GM18951 (cell line): ENCODE results near the gene SLC4A8.
"Not testable (repeated sequence)": the region's sequence is repeated elsewhere in the genome, so short reads cannot be mapped to it uniquely, and the experiment has no call there.

Experiments
- POLR2A ChIP-seq: IDR thresholded peaks from 4 replicates; pipeline ENCODE4 v1.6.1; 2011; ENCODE audit warnings: mild to moderate bottlenecking; ENCODE audit not compliant: insufficient read length, insufficient read depth; ENCODE audit errors: extremely low read depth
- in situ Hi-C: fragments of 300-500 bp; cut with MboI; formaldehyde crosslinking; loops from one replicate; pipeline ENCODE4 v1.12.0; 2022; ENCODE audit warnings: low sequenced_read_pairs, mixed read lengths, inconsistent platforms; ENCODE audit not compliant: unreplicated experiment

The SLC4A8 gene

DNA sequence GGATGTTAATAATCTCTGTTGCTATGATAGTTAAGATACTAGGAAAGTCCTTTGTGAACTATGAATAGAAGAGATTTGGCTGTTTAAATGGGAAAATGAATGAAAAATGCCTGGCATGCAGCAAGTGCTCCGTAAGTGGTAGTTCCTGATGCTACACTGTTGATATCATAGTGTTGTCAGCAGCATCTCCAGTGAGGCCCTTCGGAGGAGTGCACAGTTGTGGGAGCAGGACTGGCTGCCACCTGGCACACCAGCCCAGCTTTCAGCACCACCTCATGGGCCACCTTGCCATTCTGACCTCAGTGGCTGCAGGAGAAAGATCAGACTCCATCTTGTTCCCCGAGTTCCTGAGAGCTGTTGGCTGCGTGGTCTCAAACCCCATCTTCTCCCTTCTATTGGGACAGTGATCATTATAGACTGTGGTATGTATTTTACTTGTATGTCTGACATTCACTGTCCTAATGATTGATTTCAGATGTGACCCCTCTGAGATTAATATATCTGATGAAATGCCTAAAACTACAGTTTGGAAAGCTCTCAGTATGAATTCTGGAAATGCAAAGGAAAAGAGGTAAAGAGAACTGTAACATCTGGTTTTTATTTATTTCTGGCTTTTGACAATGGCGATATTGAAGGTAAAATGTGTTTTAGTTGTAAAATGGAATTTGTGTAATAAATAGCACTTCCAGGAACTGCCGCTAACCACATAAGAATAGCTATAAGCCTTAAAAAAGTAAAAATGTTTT, 80.9 kb downstream of the SLC4A8 start:
- in situ Hi-C loops: no loop called here
- no peak for TF ChIP-seq POLR2A

DNA sequence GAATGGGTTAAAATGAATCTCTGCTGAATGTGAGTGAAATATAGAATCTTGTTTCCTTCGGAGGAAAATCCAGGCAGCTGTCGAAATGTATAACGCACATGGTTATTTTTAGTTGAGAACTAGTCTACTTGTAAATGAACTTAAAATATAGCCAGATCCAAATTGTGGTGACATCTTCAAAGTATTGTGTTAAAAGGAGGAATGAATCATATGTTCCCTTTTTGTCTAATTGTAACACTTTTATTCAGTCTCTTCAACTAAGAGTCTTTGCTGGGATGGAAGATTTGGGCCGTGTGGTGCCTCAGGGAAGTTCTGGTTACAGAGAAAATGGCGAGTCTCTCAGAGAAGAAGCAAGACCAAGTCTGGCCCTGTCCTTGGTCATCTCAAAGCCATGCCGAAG, 82.5 kb downstream of the SLC4A8 start:
- in situ Hi-C loops: no loop called here
- no peak for TF ChIP-seq POLR2A

DNA sequence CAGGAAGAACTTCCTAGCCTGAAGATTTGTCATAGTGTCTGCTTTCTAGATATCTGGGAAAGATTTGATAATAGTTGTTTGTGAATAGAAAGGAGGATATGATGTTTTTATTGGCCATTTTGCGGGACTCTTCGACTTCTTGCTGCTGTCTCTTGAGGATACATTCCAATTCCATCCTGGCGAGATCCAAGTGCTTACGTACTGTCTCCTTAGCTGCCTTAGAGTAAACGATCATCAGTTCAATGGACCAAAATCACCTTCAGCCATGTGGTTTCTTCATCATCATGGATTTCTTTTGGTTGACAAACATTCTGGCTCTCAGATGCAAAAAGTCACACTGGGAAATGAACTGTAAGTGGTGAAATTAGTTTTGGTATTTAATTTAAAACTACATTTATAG, 83.7 kb downstream of the SLC4A8 start:
- in situ Hi-C loops: no loop called here
- no peak for TF ChIP-seq POLR2A

DNA sequence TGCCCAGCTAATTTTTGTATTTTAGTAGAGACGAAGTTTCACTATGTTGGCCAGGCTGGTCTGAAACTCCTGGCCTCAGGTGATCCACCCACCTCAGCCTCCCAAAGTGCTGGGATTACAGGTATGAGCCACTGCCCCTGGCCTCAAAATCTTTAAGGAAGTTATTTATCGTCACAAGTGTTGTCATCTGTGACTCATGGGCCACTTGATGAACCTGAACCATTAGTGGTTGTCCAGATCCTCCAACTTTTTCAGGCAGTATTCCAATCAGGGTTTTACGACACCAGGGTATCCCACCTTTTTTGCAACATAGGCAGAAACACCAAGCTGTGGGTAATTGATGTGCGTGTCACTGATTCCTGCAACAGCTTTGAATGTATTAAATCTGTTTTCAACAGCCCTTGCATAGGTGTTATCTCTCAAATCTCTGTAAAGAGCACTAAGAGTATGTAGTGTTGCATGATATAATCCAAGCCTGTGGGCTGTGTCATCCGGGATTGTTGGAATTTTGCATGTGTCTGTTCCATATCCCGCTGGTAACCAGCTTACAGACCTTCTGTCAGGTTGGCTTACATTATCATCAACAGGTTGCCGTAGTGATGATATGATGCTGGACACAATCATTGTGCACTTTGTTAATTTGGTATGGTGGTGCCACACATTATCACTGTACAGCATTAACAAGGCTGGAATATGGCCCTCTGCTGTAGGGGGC, 87.1 kb downstream of the SLC4A8 start:
- in situ Hi-C loops: no loop called here
- no peak for TF ChIP-seq POLR2A

DNA sequence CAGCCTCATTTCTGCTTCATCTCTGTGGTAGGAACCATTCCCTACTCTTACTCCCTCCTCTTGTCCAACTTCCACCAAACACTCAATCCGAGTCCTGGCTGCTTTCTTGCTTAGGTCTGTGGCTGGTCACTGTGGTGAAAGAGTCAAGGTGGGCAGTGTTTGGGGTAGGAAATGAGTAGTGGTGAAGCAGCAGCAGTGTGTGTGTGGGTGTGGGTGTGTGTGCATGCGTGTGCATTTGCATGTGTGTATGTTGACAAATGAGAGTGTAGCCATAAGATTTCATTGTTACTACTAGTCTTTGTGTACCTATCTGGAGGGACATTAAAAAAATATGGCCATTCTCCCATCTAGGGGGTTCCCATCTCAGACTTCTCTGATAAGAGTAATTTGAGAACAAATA, 87.8 kb downstream of the SLC4A8 start:
- in situ Hi-C loops: no loop called here
- no peak for TF ChIP-seq POLR2A

DNA sequence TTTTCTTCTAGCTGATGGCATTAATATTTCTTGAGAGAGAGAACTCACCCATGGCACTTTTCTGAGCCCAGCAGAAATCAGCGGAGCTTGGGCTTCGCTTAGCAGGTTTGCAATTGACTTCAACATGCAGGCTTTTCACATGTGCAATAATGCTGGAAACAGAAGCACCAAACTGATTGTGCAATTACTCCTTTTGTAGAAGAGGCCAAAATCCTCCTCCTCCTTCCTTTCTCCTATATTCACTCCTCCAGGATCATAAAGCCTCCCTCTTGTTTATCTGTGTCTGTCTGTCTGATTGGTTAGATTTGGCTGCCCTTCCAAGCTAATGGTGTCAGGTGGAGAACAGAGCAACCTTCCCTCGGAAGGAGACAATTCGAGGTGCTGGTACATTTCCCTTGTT, 90.4 kb downstream of the SLC4A8 start:
- in situ Hi-C loops: not testable (repeated sequence)

DNA sequence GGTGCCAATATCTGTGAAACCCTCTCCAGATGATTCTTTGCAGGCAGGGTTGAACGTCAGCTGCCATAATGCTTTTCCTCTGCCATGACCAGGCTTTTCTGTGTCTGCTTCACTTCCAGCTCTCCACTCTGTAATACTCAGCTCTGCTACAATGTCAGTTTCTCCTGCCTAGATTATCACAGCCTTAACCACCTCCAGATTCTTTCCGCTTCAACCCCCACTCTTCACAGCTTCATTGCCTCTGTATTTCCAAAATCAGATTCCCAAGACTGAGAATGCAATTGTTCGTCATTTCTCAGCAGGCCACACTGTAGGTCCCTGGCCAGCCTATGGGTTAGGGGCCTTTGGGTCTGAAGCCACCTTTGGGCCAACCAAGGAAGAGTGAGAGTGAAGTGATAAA, 92.7 kb downstream of the SLC4A8 start:
- no peak for TF ChIP-seq POLR2A
- in situ Hi-C loops: no loop called here

DNA sequence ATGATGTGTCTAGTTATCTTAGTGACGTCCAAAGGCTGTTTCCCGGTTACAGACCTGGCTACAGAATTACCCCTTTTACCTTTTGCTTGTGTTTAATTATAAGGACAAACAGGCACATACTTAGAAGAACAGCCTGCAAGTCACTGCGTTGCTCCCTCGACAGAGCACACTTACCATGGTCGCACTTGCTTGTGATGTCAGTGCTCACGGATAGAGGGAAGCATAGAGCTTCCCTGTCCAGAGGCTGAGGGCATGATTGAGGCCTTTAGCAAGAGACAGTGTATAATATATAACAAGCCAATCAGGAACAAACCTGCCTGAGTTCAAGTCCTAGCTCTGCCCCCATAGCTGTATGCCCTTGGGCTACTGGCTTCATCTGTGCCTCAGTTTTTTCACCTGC, 93.2 kb downstream of the SLC4A8 start:
- TF ChIP-seq POLR2A: no peak
- in situ Hi-C loops: no loop called here

DNA sequence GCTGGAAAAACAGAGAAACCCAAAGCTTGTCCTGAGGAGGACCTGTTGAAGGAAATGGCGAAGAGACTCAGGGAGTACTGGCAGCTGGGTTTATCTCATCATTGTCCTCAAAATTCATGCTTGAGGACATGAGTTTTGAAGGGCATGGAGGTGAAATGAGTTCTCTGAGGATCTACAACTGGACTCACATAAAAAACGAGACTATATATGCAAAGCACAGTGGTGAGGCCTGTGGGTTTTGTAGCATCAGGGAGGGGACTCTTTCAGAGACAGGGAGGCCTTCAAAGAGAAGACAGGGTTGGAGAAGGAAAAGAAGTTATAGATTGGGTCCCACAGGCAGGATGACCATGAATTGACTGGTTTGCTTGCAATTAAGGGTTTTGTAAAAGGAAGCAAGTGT, 95.1 kb downstream of the SLC4A8 start:
- in situ Hi-C loops: loop anchor here (10.0 kb wide), 1 partner anchor 95 kb away; the partner anchor contains the start of gene SLC4A8
- no peak for TF ChIP-seq POLR2A

DNA sequence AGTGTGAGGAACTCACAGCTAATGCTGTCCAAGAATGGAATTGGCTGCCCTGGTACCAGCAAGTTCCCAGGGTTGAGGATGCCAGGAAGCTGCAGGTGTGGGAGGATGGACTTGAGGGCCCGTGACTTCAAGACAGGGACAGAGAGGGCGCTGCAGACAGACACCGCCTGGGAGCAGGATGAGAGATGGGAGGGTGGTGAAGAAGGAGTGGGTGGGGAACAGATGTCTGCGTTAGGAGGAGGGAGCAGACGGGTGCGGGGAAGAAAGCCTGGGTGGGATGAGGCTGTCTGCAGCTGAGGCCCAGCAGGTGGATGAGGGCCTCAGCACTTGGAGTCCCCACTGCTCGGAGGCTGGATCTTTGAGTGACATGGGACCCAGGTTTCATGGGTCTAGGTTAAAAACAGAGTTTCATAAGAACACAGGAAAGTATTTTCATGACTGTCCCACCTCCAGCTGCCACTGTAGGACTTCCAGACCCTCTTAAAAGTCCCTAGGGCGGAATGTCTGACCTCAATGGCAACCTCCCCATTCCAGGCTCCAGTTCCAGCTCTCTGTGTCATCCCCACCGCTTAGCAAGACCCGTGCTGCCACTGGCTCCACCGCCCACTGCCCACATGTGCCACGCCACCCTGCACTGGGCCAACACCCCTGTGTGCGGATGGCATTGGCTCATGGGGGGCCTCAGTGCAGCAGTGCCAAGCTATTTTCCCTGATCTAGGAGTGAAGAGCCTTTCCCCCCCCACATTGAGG, 96.1 kb downstream of the SLC4A8 start:
- in situ Hi-C loops: loop anchor here (10.0 kb wide), 1 partner anchor 96 kb away; the partner anchor contains the start of gene SLC4A8
- TF ChIP-seq POLR2A: no peak

DNA sequence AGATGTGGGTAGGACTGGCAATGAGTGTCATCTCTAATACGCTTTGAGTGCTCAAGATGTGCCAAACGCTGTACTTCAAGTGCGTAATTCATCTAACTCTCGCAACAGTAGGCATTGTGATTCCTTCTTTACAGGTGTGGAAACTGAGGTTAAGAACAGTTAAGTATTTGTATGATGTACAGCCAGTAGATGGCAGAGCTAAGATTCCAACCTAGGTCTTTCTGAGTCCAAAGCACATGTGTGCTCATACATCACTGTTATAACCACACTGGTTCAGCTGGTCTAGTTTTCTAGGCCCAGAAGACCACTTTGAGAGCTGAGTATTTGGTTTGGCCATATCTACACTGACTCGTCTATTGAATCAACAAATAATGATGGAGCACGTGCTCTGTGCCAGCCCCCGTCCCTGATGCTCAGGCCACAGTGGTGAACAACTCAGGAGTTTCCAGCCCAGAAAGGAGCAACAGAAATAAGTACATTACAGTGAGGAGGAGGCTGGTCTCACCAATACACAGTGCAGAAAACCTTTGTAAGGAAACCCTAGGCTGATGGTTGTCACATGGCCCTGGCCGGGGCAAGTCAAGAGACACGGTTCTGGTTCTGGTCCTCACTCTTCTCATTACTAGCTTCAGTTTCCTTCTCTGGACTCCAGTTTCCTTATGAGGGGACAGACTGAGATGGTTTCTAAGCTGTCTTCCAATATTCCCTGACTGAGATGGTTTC, 97.1 kb downstream of the SLC4A8 start:
- in situ Hi-C loops: loop anchor here (10.0 kb wide), 1 partner anchor 97 kb away; the partner anchor contains the start of gene SLC4A8

DNA sequence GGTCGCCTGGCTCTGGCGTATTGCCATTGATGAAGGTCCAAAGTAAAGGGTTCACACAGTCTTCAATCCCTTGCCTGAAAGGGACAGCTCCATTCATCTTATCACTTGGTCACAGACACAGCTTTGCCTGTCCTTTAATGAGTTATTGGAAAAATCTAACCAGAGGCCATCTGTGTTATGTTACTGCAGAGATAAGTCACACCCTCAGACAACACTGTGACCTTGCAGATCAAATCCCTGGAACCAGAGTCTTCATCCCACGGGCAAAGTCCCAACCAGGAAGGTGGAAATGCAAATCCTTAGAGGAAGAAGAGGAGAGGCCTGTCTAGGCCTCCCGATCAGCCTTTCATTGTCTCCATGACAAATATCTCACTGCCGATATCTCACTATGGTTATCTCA, 98.1 kb downstream of the SLC4A8 start:
- TF ChIP-seq POLR2A: no peak
- in situ Hi-C loops: loop anchor here (10.0 kb wide), 1 partner anchor 98 kb away; the partner anchor contains the start of gene SLC4A8

More for the DNA sequence above, 97.1 kb downstream of the SLC4A8 start:
- TF ChIP-seq POLR2A: no peak
